Testis (tissue), 3 donors: Measurements from ENCODE around the gene PEX7. TPM values are rescaled to one million over a fixed set of nuclear protein-coding genes. Genes with fewer than 3 reads are reported as not detected.

ENCODE experiments used
- DNase-seq: peaks from one replicate; pipeline ENCODE4 v3.0.0-alpha.2; 2019
- H3K27ac ChIP-seq, 2 donors: fragments of 200-600 bp; sonication (generic); one replicate each; pipeline ENCODE4 v1.5.1; 2019
- H3K27me3 ChIP-seq: fragments of 200-600 bp; sonication (generic); one replicate; pipeline ENCODE4 v1.5.1; 2019
- H3K36me3 ChIP-seq: fragments of 200-600 bp; sonication (generic); one replicate; pipeline ENCODE4 v1.5.1; 2017; ENCODE audit warnings: low read depth; ENCODE audit errors: missing control alignments
- H3K4me1 ChIP-seq: fragments of 200-600 bp; sonication (generic); one replicate; pipeline ENCODE4 v1.5.1; 2019
- H3K4me3 ChIP-seq, 2 donors: fragments of 200-600 bp; sonication (generic); one replicate each; pipeline ENCODE4 v1.5.1; 2017 to 2019
- H3K9me3 ChIP-seq: fragments of 200-600 bp; sonication (generic); one replicate; pipeline ENCODE4 v1.5.1; 2017
- CTCF ChIP-seq, 3 experiments: fragments of 450-650 bp in 2 of 3; fragments of 200-600 bp in 1 of 3; sonication (generic) in 1 of 3; IDR thresholded peaks; one replicate each; pipeline ENCODE4 v1.5.1; 2016 to 2019; ENCODE audit warnings: antibody characterized with exemption in 3 of 3, mild to moderate bottlenecking in 2 of 3, moderate library complexity in 1 of 3
- POLR2A ChIP-seq: fragments of 450-650 bp; IDR thresholded peaks from one replicate; pipeline ENCODE4 v1.6.1; 2017; ENCODE audit warnings: antibody characterized with exemption, mild to moderate bottlenecking, moderate library complexity
- WGBS, 2 donors: methylation state at CpG; one replicate each; pipeline ENCODE4 v1.1.5; 2018; 5-methylcytosine and 5-hydroxymethylcytosine counted together
- intact Hi-C: fragments of 100-400 bp; cut with DNase I; formaldehyde crosslinking; loops from one replicate; pipeline ENCODE4 v1.15.1; 2023; ENCODE audit warnings: low total_unique reads
- polyA plus RNA-seq: library from polyadenylated mRNA; stranded (reverse); fragments of 350-450 nt; fragmentation: Illumina TruSeq; extraction: RNeasy Lipid Tissue Mini Kit (QIAGEN cat#74804); gene quantifications from one replicate; pipeline ENCODE4 v1.2.3, GENCODE V29; 2014; ENCODE audit warnings: low read depth, low replicate concordance; ENCODE audit not compliant: insufficient read depth
- total RNA-seq, 2 donors: library from RNA; depleted of rRNA; stranded (reverse); fragments of >200 nt; gene quantifications; one replicate each; pipeline ENCODE4 v1.2.3, GENCODE V29; 2016

Gene PEX7
- total and polyA plus RNA-seq, 3 donors from 2014 or later: 16.6 to 28.6 (median 18.5) TPM

GRCh38 chr6:136859430-136859829, 37.0 kb downstream of the PEX7 start:
- TF ChIP-seq POLR2A (no peak), CTCF (IDR thresholded peaks at IDR 0.05) (no peak)
- no peaks in the 10 kb centered on the region for H3K9me3 ChIP-seq
- no peak overlapping the region for H3K4me3 ChIP-seq
- no peaks in the 10 kb centered on the region for H3K4me1 ChIP-seq
- H3K36me3 ChIP-seq: no peaks in the 10 kb centered on the region
- intact Hi-C loops: no loop called here
- DNase-seq: no peak
- H3K27ac ChIP-seq: no peak overlapping the region
- 92% methylated on average over 5 of the region's 5 CpGs for WGBS, 2 donors
- H3K27me3 ChIP-seq: no peaks in the 10 kb centered on the region

- Histone ChIP-seq H3K36me3 (no peaks in the 10 kb centered on the region), H3K4me1 (no peaks in the 10 kb centered on the region), H3K4me3 (no peak overlapping the region), H3K27ac (no peak overlapping the region), H3K9me3 (no peaks in the 10 kb centered on the region), H3K27me3 (no peaks in the 10 kb centered on the region)
- DNase-seq: no peak
- WGBS, 2 donors: 90 to 100% methylated on average over 1 of the region's 1 CpG
- intact Hi-C loops: no loop called here
- no peak for TF ChIP-seq POLR2A
- TF ChIP-seq CTCF (IDR thresholded peaks at IDR 0.05): no peak
Measured at GRCh38 chr6:136860043-136860442, 37.7 kb downstream of the PEX7 start.

- H3K27me3 ChIP-seq: no peaks in the 10 kb centered on the region
- TF ChIP-seq POLR2A: no peak
- no peak for TF ChIP-seq CTCF (IDR thresholded peaks at IDR 0.05)
- no peak overlapping the region for H3K27ac ChIP-seq
- WGBS, 2 donors: 74 to 87% methylated on average over 1 of the region's 1 CpG
- no peaks in the 10 kb centered on the region for H3K36me3 ChIP-seq
- H3K4me1 ChIP-seq: no peaks in the 10 kb centered on the region
- DNase-seq: no peak
- intact Hi-C loops: no loop called here
- H3K4me3 ChIP-seq: no peak overlapping the region
- no peaks in the 10 kb centered on the region for H3K9me3 ChIP-seq
Measured at GRCh38 chr6:136862662-136863061, 40.3 kb downstream of the PEX7 start.

GRCh38 chr6:136863752-136864151, 41.4 kb downstream of the PEX7 start:
- H3K27me3 ChIP-seq: no peaks in the 10 kb centered on the region
- H3K4me1 ChIP-seq: no peaks in the 10 kb centered on the region
- 74 to 78% methylated on average over 5 of the region's 5 CpGs for WGBS, 2 donors
- H3K36me3 ChIP-seq: no peaks in the 10 kb centered on the region
- DNase-seq: no peak
- no peak overlapping the region for H3K4me3 ChIP-seq
- no peak overlapping the region for H3K27ac ChIP-seq
- TF ChIP-seq CTCF (IDR thresholded peaks at IDR 0.05) (no peak), POLR2A (no peak)
- intact Hi-C loops: no loop called here
- H3K9me3 ChIP-seq: no peaks in the 10 kb centered on the region

- Histone ChIP-seq H3K27me3 (no peaks in the 10 kb centered on the region), H3K36me3 (no peaks in the 10 kb centered on the region), H3K4me1 (no peaks in the 10 kb centered on the region), H3K27ac (no peak overlapping the region), H3K9me3 (no peaks in the 10 kb centered on the region), H3K4me3 (no peak overlapping the region)
- intact Hi-C loops: no loop called here
- no peak for TF ChIP-seq CTCF (IDR thresholded peaks at IDR 0.05)
- no peak for TF ChIP-seq POLR2A
- DNase-seq: no peak
- WGBS, 2 donors: 88 to 96% methylated on average over 4 of the region's 4 CpGs
Measured at GRCh38 chr6:136864676-136865075, 42.3 kb downstream of the PEX7 start.
